Activated naive CD8-positive, alpha-beta T cell treated with anti-CD3 and anti-CD28 coated beads, Interleukin-2, amount 50 U/mL, for 16 hours (primary cell): ENCODE measurements around the gene RTF2.
"Not testable (repeated sequence)": the region's sequence is repeated elsewhere in the genome, so short reads cannot be mapped to it uniquely, and the experiment has no call there.

Experiments used
- DNase-seq: peaks from one replicate; pipeline ENCODE4 v3.0.0-alpha.2; 2020; ENCODE audit warnings: low read depth, low spot score

Gene RTF2

GRCh38 chr20:56542489-56543030, 74.1 kb downstream of the RTF2 start:
- no peak for DNase-seq

- DNase-seq = no peak
These were observed 83.1 kb downstream of the RTF2 start for GRCh38 chr20:56551571-56551970.

DNA sequence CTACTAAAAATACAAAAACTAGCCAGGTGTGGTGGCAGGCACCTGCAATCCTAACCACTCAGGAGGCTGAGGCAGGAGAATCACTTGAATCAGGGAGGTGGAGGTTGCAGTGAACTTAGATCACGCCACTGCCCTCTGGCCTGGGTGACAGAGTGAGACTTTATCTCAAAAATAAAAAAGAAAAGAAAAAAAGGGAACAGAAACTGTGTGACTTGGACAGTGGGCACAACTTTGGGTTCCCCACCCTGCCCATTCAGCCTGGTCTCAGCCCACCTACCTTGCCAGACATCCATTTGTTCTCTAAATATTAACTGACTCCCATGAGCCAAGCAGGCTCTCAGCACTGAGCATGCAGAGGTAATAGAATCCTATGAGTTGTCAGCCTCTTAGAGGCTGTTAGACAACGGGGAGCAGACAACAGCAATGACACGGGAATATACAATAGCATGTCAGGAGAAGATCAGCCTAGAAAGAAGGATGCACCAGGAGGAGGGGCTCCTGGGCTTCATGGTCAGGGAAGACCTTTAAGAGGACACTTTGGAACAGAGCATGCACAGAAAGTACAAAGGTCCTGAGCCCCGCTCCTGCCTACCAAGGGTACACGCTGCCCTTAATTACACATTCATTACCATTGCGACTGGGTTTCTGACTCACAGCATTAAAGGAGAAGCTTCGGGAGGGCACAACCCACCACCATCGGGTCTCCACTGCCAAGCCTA, 84.6 kb downstream of the RTF2 start:
- no peak for DNase-seq

DNA sequence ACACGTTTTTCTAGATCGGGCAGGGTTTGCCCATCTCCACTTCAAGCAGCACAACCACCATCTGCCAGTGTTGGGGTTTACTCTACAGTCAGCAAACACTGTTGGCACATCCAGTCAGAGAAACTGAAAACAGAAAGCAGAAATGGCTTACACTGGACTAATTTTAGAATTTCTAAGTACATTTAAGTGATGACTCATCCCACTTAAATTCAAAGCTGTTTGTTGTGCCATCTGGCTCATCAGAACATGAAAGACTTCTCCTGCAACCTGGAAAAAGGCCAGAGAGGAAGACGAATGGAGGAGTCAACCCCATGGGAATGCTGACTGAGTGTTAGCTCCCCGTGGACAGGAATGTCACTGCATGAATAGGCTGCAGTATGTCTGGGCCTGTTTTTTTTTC, 86.4 kb downstream of the RTF2 start:
- no peak for DNase-seq

DNA sequence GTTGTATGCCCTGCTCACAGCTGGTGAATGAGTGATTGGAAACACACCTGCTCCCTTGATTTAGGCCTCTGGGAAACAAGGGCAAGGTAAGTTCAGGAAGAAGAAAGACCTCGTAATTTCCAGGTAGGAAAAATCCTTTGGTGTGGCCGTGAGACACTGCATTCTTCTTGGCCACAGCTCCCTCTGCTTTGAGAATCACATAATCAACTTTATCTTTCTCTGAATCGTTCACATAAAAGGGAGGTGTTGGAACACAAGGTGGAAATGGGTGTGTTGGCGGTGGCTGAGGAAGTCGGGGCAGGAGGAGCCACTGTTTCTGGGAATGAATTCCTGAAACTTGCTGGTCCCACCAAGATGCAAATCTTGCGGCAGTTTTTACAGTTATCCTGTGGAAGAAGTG, 90.5 kb downstream of the RTF2 start:
- DNase-seq = no peak

- DNase-seq = not testable (repeated sequence)
These were observed 96.1 kb downstream of the RTF2 start for GRCh38 chr20:56564526-56564925.

GRCh38 chr20:56565511-56565910, 97.1 kb downstream of the RTF2 start:
- DNase-seq = no peak

DNA sequence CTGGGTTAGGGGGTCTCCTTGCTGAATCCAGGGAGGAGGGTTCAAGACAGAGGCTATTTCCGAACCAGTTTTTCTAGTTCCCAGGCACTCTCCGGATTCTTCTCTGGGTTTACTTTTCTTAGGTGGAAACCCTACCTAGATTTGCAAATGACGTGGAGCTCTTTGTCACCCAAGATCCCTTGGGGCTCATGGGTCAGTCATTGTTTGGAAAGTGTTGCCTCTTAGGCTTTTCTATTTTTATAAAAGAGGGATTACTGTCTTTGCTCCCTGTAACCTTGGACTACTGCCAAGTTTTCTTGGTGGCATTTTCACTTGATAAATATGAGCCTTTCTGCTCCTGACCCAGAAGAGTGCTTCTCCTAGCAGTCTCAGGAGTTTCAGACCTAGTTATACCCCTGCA, 98.2 kb downstream of the RTF2 start:
- DNase-seq = no peak
